Mononuclear cell (primary cell): ENCODE results near the gene SMARCC1. TPM values are rescaled to one million over a fixed set of nuclear protein-coding genes. Genes with fewer than 3 reads are reported as not detected.
"Not testable (repeated sequence)": the region's sequence is repeated elsewhere in the genome, so short reads cannot be mapped to it uniquely, and the experiment has no call there.

ENCODE experiments used
- H3K27me3 ChIP-seq: 2 replicates; pipeline ENCODE4 v1.6.0; 2011; ENCODE audit warnings: low read length, control low read depth; ENCODE audit not compliant: insufficient read depth
- H3K4me1 ChIP-seq: 2 replicates; pipeline ENCODE4 v1.5.1; 2011; ENCODE audit warnings: mild to moderate bottlenecking, low read length, control low read depth; ENCODE audit not compliant: insufficient read depth
- H3K4me3 ChIP-seq: 2 replicates; pipeline ENCODE4 v1.5.1; 2011; ENCODE audit warnings: mild to moderate bottlenecking, low read length, moderate library complexity
- H3K9me3 ChIP-seq: 2 replicates; pipeline ENCODE4 v1.5.1; 2011; ENCODE audit warnings: low read depth, mild to moderate bottlenecking, control low read depth, low read length
- total RNA-seq: library from RNA; depleted of rRNA; stranded (reverse); fragments of >200 nt; gene quantifications from one replicate; pipeline ENCODE4 v1.2.3, GENCODE V29; 2012

SMARCC1 gene
- total RNA-seq, 1 donor: 57.0 TPM

GRCh38 chr3:47783673-47784072 is 2.0 kb upstream of the SMARCC1 start:
- Histone ChIP-seq H3K4me1 (peaks cover 35% of the 10 kb centered on the region), H3K27me3 (no peaks in the 10 kb centered on the region), H3K9me3 (no peaks in the 10 kb centered on the region), H3K4me3 (no peak overlapping the region)

GRCh38 chr3:47782446-47783308 is 984 bp upstream of the SMARCC1 start:
- H3K9me3 ChIP-seq: no peaks in the 10 kb centered on the region
- H3K4me3 ChIP-seq: peak overlapping the region; percentile 88

GRCh38 chr3:47780741-47781684 is 680 bp downstream of the SMARCC1 start:
- Histone ChIP-seq H3K9me3 (no peaks in the 10 kb centered on the region), H3K4me1 (peaks cover 40% of the 10 kb centered on the region), H3K27me3 (no peaks in the 10 kb centered on the region), H3K4me3 (peak overlapping the region; percentile 88)

More at GRCh38 chr3:47782446-47783308, 984 bp upstream of the SMARCC1 start:
- H3K27me3 ChIP-seq: no peaks in the 10 kb centered on the region
- H3K4me1 ChIP-seq: peaks cover 40% of the 10 kb centered on the region

GRCh38 chr3:47778746-47779145 is 2.9 kb downstream of the SMARCC1 start:
- no peaks in the 10 kb centered on the region for H3K27me3 ChIP-seq
- no peaks in the 10 kb centered on the region for H3K9me3 ChIP-seq
- no peak overlapping the region for H3K4me3 ChIP-seq
- peaks cover 40% of the 10 kb centered on the region for H3K4me1 ChIP-seq

- H3K4me3 ChIP-seq: no peak overlapping the region
- H3K4me1 ChIP-seq: no peaks in the 10 kb centered on the region
- no peaks in the 10 kb centered on the region for H3K27me3 ChIP-seq
- H3K9me3 ChIP-seq: no peaks in the 10 kb centered on the region
Observed at GRCh38 chr3:47772788-47773187, 8.9 kb downstream of the SMARCC1 start.

- no peaks in the 10 kb centered on the region for H3K27me3 ChIP-seq
- no peaks in the 10 kb centered on the region for H3K4me1 ChIP-seq
- no peak overlapping the region for H3K4me3 ChIP-seq
- H3K9me3 ChIP-seq: no peaks in the 10 kb centered on the region
Observed at GRCh38 chr3:47772047-47772446, 9.6 kb downstream of the SMARCC1 start.

GRCh38 chr3:47766186-47766585 is 15.5 kb downstream of the SMARCC1 start:
- no peak overlapping the region for H3K4me3 ChIP-seq
- H3K9me3 ChIP-seq: no peaks in the 10 kb centered on the region
- H3K4me1 ChIP-seq: no peaks in the 10 kb centered on the region

GRCh38 chr3:47762233-47762632 is 19.5 kb downstream of the SMARCC1 start:
- no peak overlapping the region for H3K4me3 ChIP-seq
- no peaks in the 10 kb centered on the region for H3K4me1 ChIP-seq
- no peaks in the 10 kb centered on the region for H3K9me3 ChIP-seq
- H3K27me3 ChIP-seq: no peaks in the 10 kb centered on the region

More at GRCh38 chr3:47766186-47766585, 15.5 kb downstream of the SMARCC1 start:
- H3K27me3 ChIP-seq: no peaks in the 10 kb centered on the region

- Histone ChIP-seq H3K4me1 (no peaks in the 10 kb centered on the region), H3K27me3 (no peaks in the 10 kb centered on the region), H3K4me3 (no peak overlapping the region), H3K9me3 (no peaks in the 10 kb centered on the region)
Observed at GRCh38 chr3:47761046-47761445, 20.6 kb downstream of the SMARCC1 start.

GRCh38 chr3:47760207-47760606 is 21.5 kb downstream of the SMARCC1 start:
- H3K4me1 ChIP-seq, H3K27me3 ChIP-seq, H3K4me3 ChIP-seq, H3K9me3 ChIP-seq: not testable (repeated sequence)

GRCh38 chr3:47758261-47759025 is 23.2 kb downstream of the SMARCC1 start:
- Histone ChIP-seq H3K27me3 (no peaks in the 10 kb centered on the region), H3K9me3 (no peaks in the 10 kb centered on the region), H3K4me3 (no peak overlapping the region), H3K4me1 (no peaks in the 10 kb centered on the region)

- no peaks in the 10 kb centered on the region for H3K27me3 ChIP-seq
- H3K4me3 ChIP-seq: no peak overlapping the region
- no peaks in the 10 kb centered on the region for H3K9me3 ChIP-seq
- peaks cover 4% of the 10 kb centered on the region for H3K4me1 ChIP-seq
Observed at GRCh38 chr3:47752716-47753115, 29.0 kb downstream of the SMARCC1 start.

GRCh38 chr3:47750811-47751354 is 30.8 kb downstream of the SMARCC1 start:
- not testable (repeated sequence) for H3K4me3 ChIP-seq, H3K4me1 ChIP-seq, H3K27me3 ChIP-seq, H3K9me3 ChIP-seq

- Histone ChIP-seq H3K27me3 (no peaks in the 10 kb centered on the region), H3K4me3 (no peak overlapping the region), H3K4me1 (peaks cover 9% of the 10 kb centered on the region), H3K9me3 (no peaks in the 10 kb centered on the region)
Observed at GRCh38 chr3:47747558-47747957, 34.1 kb downstream of the SMARCC1 start.
